Glutamatergic neuron (in vitro differentiated cells): Measurements from ENCODE around the gene NBAS. TPM values are rescaled to one million over a fixed set of nuclear protein-coding genes. Genes with fewer than 3 reads are reported as not detected.

Source experiments
- DNase-seq: peaks from one replicate; pipeline ENCODE4 v3.0.0; 2022
- H3K27ac Mint-ChIP-seq: one replicate; pipeline ENCODE4 v1.8.0; 2020; ENCODE audit warnings: mild to moderate bottlenecking, mixed read lengths, inconsistent platforms; ENCODE audit not compliant: unreplicated experiment
- H3K27me3 Mint-ChIP-seq: one replicate; pipeline ENCODE4 v1.8.0; 2020; ENCODE audit warnings: mild to moderate bottlenecking, moderate library complexity, mixed read lengths, inconsistent platforms; ENCODE audit not compliant: unreplicated experiment
- H3K36me3 Mint-ChIP-seq: one replicate; pipeline ENCODE4 v1.8.0; 2020; ENCODE audit warnings: mild to moderate bottlenecking, mixed read lengths, inconsistent platforms; ENCODE audit not compliant: unreplicated experiment
- H3K4me1 Mint-ChIP-seq: one replicate; pipeline ENCODE4 v1.8.0; 2020; ENCODE audit warnings: mild to moderate bottlenecking, low read depth, mixed read lengths, inconsistent platforms; ENCODE audit not compliant: unreplicated experiment
- H3K4me3 Mint-ChIP-seq: one replicate; pipeline ENCODE4 v1.8.0; 2020; ENCODE audit warnings: mild to moderate bottlenecking, mixed read lengths, inconsistent platforms; ENCODE audit not compliant: unreplicated experiment
- H3K9me3 Mint-ChIP-seq: one replicate; pipeline ENCODE4 v1.8.0; 2020; ENCODE audit warnings: mild to moderate bottlenecking, moderate library complexity, mixed read lengths, inconsistent platforms; ENCODE audit not compliant: unreplicated experiment
- CTCF ChIP-seq: fragments of 200-600 bp; sonication (generic); IDR thresholded peaks from one replicate; pipeline ENCODE4 v1.5.0; 2021; ENCODE audit not compliant: partially characterized antibody, unreplicated experiment
- total RNA-seq: library from RNA; stranded (reverse); fragmentation: NEBNext Ultra II Directional; extraction: Animal tissue kit (Norgen Biotek cat#: 25700); gene quantifications from one replicate; pipeline ENCODE4 v1.2.1, GENCODE V29; 2021; ENCODE audit not compliant: unreplicated experiment

The NBAS gene
- total RNA-seq, 1 donor from 2014 or later: 46.1 TPM

- Mint-ChIP-seq H3K4me1 (no peaks in the 10 kb centered on the region), H3K27ac (no peak overlapping the region), H3K27me3 (no peaks in the 10 kb centered on the region), H3K36me3 (no peaks in the 10 kb centered on the region), H3K4me3 (no peak overlapping the region), H3K9me3 (no peaks in the 10 kb centered on the region)
- no peak for DNase-seq
- TF ChIP-seq CTCF: no peak
Measured at GRCh38 chr2:15195813-15196212, 365.3 kb downstream of the NBAS start.

- Mint-ChIP-seq H3K27ac (no peak overlapping the region), H3K27me3 (no peaks in the 10 kb centered on the region), H3K9me3 (no peaks in the 10 kb centered on the region), H3K4me1 (no peaks in the 10 kb centered on the region), H3K4me3 (no peak overlapping the region), H3K36me3 (no peaks in the 10 kb centered on the region)
- no peak for TF ChIP-seq CTCF
- no peak for DNase-seq
Measured at GRCh38 chr2:15191789-15192188, 369.3 kb downstream of the NBAS start.

GRCh38 chr2:15189216-15189615 lies 371.9 kb downstream of the NBAS start:
- Mint-ChIP-seq H3K27me3 (no peaks in the 10 kb centered on the region), H3K27ac (no peak overlapping the region), H3K4me1 (no peaks in the 10 kb centered on the region), H3K36me3 (no peaks in the 10 kb centered on the region), H3K4me3 (no peak overlapping the region), H3K9me3 (no peaks in the 10 kb centered on the region)
- no peak for DNase-seq
- TF ChIP-seq CTCF: no peak

GRCh38 chr2:15187702-15188101 lies 373.4 kb downstream of the NBAS start:
- H3K27me3 Mint-ChIP-seq: no peaks in the 10 kb centered on the region
- no peaks in the 10 kb centered on the region for H3K4me1 Mint-ChIP-seq
- H3K36me3 Mint-ChIP-seq: no peaks in the 10 kb centered on the region
- no peak for DNase-seq
- TF ChIP-seq CTCF: no peak
- no peak overlapping the region for H3K4me3 Mint-ChIP-seq
- H3K27ac Mint-ChIP-seq: no peak overlapping the region
- no peaks in the 10 kb centered on the region for H3K9me3 Mint-ChIP-seq

GRCh38 chr2:15186118-15186517 lies 375.0 kb downstream of the NBAS start:
- H3K27me3 Mint-ChIP-seq: no peaks in the 10 kb centered on the region
- no peak for TF ChIP-seq CTCF
- H3K4me3 Mint-ChIP-seq: no peak overlapping the region
- H3K36me3 Mint-ChIP-seq: no peaks in the 10 kb centered on the region
- H3K4me1 Mint-ChIP-seq: peaks cover 2% of the 10 kb centered on the region
- H3K27ac Mint-ChIP-seq: no peak overlapping the region
- DNase-seq: no peak
- no peaks in the 10 kb centered on the region for H3K9me3 Mint-ChIP-seq
